Activated B cell treated with CpG ODN at 0.5 μM for 24 hours (primary cell): ENCODE data around the gene WFIKKN1. TPM values are rescaled to one million over a fixed set of nuclear protein-coding genes. Genes with fewer than 3 reads are reported as not detected.

Experiments used
- ATAC-seq: fragments of 200-7000 bp; cut with Tn5 transposase; one replicate; pipeline ENCODE4 v1.10.0; 2021; ENCODE audit warnings: low read depth, mild to moderate bottlenecking, moderate library complexity
- CTCF ChIA-PET: fragments of 350-600 bp; sonication (Branson Sonifier 250); formaldehyde crosslinking; loops from one replicate; lab custom pipeline; 2021; ENCODE audit warnings: antibody characterized with exemption; lab: Charles Lee
- POLR2A ChIA-PET: fragments of 350-600 bp; sonication (Branson Sonifier 250); formaldehyde crosslinking; loops from one replicate; lab custom pipeline; 2021; ENCODE audit warnings: antibody characterized with exemption; lab: Charles Lee
- DNase-seq: peaks from one replicate; pipeline ENCODE4 v3.0.0; 2022
- H3K27ac Mint-ChIP-seq: one replicate; pipeline ENCODE4 v1.8.0; 2020; ENCODE audit warnings: mixed read lengths
- H3K27me3 Mint-ChIP-seq: one replicate; pipeline ENCODE4 v1.8.0; 2021; ENCODE audit warnings: mixed read lengths
- H3K36me3 Mint-ChIP-seq: one replicate; pipeline ENCODE4 v1.8.0; 2021; ENCODE audit warnings: low read depth, mixed read lengths
- H3K4me1 Mint-ChIP-seq: one replicate; pipeline ENCODE4 v1.8.0; 2021; ENCODE audit warnings: mixed read lengths
- H3K4me3 Mint-ChIP-seq: one replicate; pipeline ENCODE4 v1.8.0; 2020; ENCODE audit warnings: mild to moderate bottlenecking, mixed read lengths
- H3K9me3 Mint-ChIP-seq: one replicate; pipeline ENCODE4 v1.8.0; 2020; ENCODE audit warnings: mixed read lengths
- intact Hi-C: fragments of 100-400 bp; cut with micrococcal nuclease; formaldehyde crosslinking; loops from one replicate; pipeline ENCODE4 v1.15.1; 2024
- total RNA-seq: library from RNA; stranded (reverse); gene quantifications from 2 replicates; pipeline ENCODE4 v1.2.3, GENCODE V29; 2022
- TF ChIP-seq, protein P1 (sequence below): fragments of 200-600 bp; IDR thresholded peaks from one replicate; pipeline ENCODE4 v1.8.0; 2022; ENCODE audit warnings: antibody characterized with exemption, mild to moderate bottlenecking

WFIKKN1 gene
- total RNA-seq, 1 donor from 2014 or later, result 0.47 TPM

DNA sequence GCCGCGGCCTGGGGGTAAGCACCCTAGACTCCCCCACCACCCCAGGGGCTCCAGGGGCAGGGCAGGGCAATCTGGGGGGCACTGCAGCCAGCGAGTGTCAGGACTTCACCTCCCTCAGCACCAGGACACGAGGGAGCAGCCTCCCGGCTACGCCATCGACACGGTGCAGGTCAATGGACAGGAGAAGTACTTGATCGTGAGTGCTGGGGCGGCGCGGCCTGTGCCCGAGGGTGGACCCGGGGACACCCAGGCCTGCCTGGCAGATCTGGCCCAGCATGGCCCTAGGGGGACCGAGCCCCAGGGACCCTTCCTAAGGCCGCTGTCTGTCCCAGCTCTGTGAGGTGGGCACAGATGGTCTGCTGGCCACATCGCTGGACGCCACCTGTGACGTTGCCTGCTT, 41.6 kb downstream of the WFIKKN1 start:
- Mint-ChIP-seq H3K4me3 (no peak overlapping the region), H3K9me3 (no peaks in the 10 kb centered on the region), H3K36me3 (peaks cover 33% of the 10 kb centered on the region), H3K27me3 (peaks cover 9% of the 10 kb centered on the region), H3K4me1 (peaks cover 22% of the 10 kb centered on the region), H3K27ac (no peak overlapping the region)
- ChIA-PET CTCF (no interaction called here), POLR2A (no interaction called here)
- intact Hi-C loops, result no loop called here
- DNase-seq, result no peak
- TF ChIP-seq, protein P1, sequence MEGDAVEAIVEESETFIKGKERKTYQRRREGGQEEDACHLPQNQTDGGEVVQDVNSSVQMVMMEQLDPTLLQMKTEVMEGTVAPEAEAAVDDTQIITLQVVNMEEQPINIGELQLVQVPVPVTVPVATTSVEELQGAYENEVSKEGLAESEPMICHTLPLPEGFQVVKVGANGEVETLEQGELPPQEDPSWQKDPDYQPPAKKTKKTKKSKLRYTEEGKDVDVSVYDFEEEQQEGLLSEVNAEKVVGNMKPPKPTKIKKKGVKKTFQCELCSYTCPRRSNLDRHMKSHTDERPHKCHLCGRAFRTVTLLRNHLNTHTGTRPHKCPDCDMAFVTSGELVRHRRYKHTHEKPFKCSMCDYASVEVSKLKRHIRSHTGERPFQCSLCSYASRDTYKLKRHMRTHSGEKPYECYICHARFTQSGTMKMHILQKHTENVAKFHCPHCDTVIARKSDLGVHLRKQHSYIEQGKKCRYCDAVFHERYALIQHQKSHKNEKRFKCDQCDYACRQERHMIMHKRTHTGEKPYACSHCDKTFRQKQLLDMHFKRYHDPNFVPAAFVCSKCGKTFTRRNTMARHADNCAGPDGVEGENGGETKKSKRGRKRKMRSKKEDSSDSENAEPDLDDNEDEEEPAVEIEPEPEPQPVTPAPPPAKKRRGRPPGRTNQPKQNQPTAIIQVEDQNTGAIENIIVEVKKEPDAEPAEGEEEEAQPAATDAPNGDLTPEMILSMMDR, result no peak
- ATAC-seq, result no peak

DNA sequence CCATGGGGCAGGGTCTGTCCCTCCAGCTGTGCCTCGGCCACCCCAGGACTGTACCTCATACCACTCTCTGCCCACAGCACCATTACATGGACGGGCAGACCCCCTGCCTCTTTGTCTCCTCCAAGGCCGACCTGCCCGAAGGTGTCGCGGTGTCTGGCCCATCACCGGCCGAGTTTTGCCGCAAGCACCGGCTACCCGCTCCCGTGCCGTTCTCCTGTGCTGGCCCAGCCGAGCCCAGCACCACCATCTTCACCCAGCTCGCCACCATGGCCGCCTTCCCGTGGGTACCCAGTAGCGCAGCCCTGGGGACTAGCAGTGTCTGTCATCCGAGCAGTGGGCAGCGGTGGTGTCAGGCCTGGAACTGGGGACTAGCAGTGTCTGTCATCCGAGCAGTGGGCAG, 42.1 kb downstream of the WFIKKN1 start:
- peaks cover 9% of the 10 kb centered on the region for H3K27me3 Mint-ChIP-seq
- DNase-seq (no peak), ATAC-seq (no peak)
- CTCF ChIA-PET, result no interaction called here
- no peaks in the 10 kb centered on the region for H3K9me3 Mint-ChIP-seq
- TF ChIP-seq, protein P1, result no peak
- H3K36me3 Mint-ChIP-seq, result peaks cover 33% of the 10 kb centered on the region
- POLR2A ChIA-PET, result no interaction called here
- peaks cover 18% of the 10 kb centered on the region for H3K4me1 Mint-ChIP-seq
- intact Hi-C loops, result no loop called here
- no peak overlapping the region for H3K4me3 Mint-ChIP-seq
- no peak overlapping the region for H3K27ac Mint-ChIP-seq

DNA sequence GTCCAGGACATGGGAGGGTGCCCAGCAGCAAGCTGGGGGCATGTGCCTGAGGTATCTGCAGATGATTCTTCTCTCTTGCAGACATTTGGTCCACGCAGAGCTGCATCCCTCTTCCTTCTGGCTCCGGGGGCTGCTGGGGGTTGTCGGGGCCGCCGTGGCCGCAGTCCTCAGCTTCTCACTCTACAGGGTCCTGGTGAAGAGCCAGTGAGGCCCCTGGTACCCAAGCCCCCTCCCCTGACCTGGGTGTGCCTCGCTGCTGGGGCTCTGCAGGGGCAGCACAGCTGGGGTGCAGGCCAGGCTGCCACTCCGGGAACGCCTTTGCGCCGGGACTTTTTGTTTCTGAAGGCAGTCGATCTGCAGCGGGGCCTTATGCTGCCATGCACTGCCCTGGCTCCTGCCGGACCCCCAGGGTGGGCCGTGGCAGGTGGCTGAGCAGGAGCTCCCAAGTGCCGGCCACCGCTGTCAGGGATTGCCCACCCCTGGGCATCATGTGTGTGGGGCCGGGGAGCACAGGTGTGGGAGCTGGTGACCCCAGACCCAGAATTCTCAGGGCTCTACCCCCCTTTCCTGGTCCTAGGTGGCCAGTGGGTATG, 42.7 kb downstream of the WFIKKN1 start:
- ChIA-PET POLR2A (no interaction called here), CTCF (no interaction called here)
- TF ChIP-seq, protein P1, result no peak
- no peaks in the 10 kb centered on the region for H3K9me3 Mint-ChIP-seq
- peaks cover 9% of the 10 kb centered on the region for H3K27me3 Mint-ChIP-seq
- H3K4me3 Mint-ChIP-seq, result no peak overlapping the region
- peaks cover 18% of the 10 kb centered on the region for H3K4me1 Mint-ChIP-seq
- intact Hi-C loops, result no loop called here
- H3K36me3 Mint-ChIP-seq, result peaks cover 33% of the 10 kb centered on the region
- no peak overlapping the region for H3K27ac Mint-ChIP-seq
- DNase-seq, result no peak
- no peak for ATAC-seq

DNA sequence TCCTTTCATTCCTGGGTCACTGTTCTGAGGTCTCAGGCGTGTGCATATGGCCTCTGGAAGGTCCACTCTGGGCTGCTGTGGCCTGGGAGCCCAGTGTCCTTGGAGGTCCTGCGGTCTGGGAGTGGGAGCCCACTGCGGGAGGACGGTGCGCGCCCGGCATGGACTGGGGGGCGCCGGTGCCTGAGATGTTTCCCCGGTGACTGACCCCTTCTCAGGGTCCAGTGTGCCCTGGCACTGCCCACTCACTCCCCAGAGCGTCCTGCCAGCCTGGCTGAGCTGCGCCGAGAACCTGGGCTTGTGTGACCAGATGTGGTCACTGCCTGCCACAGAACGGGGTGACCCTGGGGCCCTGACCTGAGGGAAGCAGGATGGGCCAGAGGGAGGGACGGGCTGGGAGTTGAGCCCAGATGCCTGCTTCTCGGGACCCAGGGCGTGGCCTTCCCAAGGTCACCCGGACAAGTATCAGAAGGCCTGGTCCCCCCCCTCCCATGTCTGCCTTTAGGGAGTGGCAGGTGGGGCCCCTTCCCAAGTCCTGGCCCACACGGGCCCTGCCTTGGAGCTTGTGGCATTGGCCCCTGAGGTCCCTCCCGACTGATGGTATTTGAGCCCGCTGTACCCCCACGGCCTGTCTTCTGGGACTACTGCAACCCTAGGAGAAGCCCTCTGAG, 43.6 kb downstream of the WFIKKN1 start:
- Mint-ChIP-seq H3K27ac (no peak overlapping the region), H3K9me3 (no peaks in the 10 kb centered on the region), H3K27me3 (peaks cover 9% of the 10 kb centered on the region), H3K4me1 (peaks cover 15% of the 10 kb centered on the region), H3K4me3 (no peak overlapping the region), H3K36me3 (peaks cover 30% of the 10 kb centered on the region)
- ChIA-PET POLR2A (interaction anchor here (0.6 to 2.4 kb wide), 2 partner anchors 16 to 739 kb away, joined by 10 to 12 read pairs; partner anchors contain the start of gene WDR24), CTCF (no interaction called here)
- ATAC-seq, result no peak
- DNase-seq, result no peak
- intact Hi-C loops, result no loop called here
- TF ChIP-seq, protein P1, result no peak
